Epidermal melanocyte (primary cell): ENCODE measurements around the gene PDGFD.

Experiments
- DNase-seq: peaks from one replicate; pipeline ENCODE4 v3.0.0; 2011; ENCODE audit warnings: low spot score; ENCODE audit not compliant: insufficient read length

The PDGFD gene

DNA sequence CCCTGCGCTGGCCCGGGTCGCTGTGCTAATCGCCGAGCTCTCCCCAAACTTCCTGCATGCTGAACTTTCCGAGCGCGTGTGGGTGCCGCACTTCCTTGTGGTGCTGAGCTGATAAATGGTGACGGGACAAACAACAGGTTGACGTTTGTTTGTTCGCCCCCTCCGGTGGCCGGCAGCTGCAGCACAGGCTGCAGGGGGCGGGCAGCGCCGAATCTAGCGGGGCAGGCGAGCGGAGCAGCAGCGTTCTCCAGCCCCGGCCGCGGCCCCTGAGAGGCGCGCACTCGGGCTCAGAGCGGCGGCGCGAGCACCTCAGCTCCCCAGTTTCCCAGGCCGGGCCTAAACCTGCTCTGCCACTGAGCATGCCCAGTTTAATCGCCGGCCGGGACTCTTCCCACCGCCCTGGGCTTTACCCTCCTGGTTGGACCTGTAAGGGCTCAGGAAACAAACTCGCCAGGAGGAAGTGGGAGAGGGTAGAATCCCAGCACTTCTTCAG lies at the start of gene PDGFD:
Gene PDGFD (minus strand): TSS at position 120 of the 493 bp plus-strand sequence.
- DNase-seq, result no peak

DNA sequence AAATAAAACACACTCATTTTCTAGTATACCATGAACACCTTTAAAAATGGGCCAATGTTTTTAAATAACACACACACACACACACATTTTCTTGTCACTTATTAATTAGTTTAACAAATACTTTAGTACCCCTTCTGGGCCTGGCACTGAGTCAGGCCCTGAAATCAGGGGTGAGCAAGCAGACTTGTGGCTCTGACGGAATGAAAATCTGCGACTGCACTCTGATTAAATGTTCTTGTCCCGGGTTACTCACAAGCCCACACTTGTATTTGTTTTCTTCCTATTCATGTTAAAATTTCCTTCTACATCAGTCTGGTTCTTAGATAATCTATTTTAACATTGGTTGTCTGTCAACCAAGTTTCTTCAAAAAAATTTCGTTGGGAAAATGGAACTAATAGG lies 43.0 kb upstream of the PDGFD start:
- DNase-seq, result no peak

DNA sequence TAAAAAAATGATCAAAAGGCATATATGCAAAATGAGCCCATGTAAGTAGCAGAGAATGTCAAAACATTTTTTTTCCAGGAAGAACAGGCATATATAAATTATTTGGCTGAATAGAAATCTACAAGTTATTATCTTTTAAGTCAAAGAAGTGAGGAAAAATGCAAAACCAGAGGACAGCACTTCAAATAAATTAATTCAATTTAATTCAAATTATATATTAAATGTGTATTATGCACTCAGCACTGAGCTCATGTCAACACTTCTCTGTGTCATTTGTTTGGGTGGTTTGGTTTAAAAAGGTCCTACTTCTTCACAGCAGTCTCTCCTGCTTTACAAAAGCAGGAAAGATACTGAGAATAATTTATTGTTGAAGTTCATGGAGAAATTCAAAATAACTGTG lies 41.9 kb upstream of the PDGFD start:
- DNase-seq, result no peak

DNA sequence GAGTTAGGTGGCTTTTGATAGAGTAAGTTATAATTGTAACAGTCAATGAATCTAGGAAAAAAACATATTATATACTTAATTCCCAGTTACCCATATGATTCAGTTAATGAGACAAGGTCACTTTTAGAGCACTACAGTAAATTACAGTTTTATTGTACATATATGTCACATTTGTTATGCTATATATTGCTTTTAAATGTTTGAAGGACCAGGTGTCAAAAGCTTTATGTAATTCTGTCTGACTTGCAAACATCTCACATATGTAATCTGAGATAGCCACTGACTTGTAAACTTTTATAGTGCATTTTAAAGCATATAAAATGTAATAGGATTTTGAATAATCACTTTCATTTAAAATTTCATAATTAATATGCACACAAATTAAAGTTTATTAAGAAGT lies 36.7 kb upstream of the PDGFD start:
- DNase-seq, result no peak

DNA sequence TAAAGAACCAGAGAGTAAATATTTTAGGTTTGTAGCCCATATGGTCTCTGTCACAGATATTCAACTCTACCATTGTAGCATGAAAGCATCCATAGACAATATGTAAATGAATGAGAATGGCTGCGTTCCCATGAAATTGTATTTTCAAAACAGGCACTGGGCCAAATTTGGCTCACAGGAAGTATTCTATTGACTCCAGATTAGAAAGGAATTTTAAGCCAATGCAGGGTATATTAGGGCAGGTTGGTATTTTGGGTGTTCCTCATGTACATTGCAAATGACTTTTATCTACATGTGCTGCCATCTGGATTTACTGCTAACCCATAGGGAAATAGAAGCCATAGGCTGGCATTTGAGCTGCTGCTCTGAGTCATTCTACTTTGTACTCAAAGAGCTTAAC lies 35.1 kb upstream of the PDGFD start:
- DNase-seq, result no peak

DNA sequence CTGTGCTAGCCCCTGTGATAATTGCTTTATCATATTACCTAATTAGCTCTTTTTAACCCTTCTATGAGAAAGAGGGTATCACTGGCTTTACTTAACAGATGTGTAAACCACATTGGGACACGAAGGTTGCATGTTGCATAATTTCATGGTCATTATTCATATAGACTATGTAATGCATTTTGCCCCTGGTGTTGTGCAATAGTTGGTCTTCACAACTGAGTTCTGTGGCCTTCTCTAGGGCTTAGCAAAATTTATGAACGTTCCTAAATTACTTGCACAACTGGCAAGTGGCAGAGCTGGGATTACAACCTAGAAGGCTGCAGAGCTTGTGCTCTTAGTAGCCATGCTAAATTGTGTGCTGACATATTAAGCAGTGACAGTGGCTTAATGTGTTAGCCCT lies 34.6 kb upstream of the PDGFD start:
- no peak for DNase-seq

DNA sequence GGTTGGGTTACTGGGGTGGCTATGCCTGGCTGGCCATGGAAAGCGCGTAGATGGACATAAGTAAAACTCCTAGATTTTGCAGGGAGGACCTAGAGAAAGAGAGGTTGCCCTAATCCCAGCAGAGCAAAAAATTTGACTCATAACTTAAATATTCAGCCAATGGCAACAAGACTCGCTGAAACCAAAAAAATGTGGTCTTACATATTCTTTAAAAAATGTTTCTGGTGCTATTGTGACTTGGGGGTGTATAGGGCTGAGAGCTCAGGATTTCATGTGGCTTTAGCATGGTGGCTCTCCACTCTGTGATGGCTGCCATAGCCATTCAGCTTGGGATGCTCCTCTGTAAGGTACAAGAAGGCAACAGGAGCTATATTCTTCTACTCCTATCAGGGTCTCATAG lies 27.2 kb upstream of the PDGFD start:
- DNase-seq, result no peak

DNA sequence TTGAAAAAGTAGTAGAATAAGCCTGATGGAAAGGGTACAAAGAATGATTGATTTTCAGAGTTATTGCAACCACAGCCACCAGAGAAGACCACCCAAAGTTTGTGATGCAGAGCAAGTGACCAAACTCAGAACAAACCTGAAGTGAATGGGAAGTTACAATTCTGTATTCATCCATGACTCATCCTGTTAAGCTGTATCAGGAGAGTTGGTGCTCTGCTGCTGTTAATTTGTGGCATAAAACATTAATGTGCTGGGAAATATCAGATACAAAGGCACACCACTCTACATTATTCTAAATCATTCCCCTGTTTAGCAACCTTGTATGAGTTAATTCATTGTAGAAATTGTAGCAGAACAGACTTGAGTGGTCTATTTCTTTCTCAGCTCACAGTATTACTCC lies 19.6 kb upstream of the PDGFD start:
- no peak for DNase-seq

DNA sequence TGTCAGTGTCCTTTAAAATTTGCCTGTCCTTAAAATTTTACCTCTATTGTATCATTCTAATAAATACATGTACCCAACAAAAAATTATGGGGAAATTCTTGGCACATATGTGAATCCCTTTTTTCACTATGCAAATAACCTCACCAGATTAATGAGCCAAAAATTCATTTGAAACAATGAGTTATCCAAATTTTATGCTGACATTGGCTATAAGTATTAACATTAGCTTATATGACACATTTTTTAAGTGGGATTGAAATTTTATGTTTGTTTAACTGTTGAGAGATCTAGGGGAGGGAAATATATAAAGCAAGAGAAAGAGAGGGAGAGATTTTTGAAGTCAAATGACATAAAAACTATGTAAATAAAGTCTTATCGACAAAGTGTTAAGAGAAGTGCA lies 11.8 kb upstream of the PDGFD start:
- no peak for DNase-seq

DNA sequence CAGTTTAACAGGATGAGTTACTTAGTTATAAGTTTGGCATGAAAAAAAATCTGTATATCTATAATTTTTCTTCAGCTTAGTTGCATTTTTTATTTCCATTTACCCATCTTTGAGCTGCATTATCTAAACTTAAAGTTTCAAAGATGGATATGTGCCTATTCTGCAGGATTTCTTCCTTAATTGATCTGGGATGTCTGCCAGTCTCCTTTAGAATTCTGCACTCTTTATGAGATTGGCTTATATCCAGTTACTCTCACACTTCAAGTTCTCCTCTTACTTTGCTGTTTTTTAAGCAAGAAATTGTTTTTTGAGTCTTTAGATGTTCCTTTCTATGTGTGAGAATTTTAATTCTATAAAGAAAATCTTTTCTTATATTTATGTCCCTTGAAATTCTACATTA lies 5.1 kb upstream of the PDGFD start:
- DNase-seq, result no peak

DNA sequence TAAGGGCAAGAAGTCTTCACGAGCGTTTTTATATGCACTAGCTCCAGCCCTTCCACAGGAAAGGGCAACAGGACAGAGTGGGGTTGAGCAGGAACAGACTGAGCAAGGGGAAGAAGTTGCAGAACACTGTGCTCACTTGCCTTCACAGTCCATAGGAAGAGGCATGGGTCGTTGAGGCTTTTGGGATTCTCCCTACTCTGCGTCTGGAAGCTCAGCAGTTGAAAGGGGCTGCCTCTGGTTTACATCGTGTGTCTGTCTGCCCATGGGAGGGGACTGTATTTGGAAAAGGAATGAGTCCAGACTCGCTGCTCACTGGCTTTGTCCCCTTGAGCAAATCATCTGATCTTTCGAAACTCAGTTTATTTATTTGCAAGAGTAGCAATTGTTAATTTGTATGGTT lies 1.1 kb upstream of the PDGFD start:
- DNase-seq, result no peak

DNA sequence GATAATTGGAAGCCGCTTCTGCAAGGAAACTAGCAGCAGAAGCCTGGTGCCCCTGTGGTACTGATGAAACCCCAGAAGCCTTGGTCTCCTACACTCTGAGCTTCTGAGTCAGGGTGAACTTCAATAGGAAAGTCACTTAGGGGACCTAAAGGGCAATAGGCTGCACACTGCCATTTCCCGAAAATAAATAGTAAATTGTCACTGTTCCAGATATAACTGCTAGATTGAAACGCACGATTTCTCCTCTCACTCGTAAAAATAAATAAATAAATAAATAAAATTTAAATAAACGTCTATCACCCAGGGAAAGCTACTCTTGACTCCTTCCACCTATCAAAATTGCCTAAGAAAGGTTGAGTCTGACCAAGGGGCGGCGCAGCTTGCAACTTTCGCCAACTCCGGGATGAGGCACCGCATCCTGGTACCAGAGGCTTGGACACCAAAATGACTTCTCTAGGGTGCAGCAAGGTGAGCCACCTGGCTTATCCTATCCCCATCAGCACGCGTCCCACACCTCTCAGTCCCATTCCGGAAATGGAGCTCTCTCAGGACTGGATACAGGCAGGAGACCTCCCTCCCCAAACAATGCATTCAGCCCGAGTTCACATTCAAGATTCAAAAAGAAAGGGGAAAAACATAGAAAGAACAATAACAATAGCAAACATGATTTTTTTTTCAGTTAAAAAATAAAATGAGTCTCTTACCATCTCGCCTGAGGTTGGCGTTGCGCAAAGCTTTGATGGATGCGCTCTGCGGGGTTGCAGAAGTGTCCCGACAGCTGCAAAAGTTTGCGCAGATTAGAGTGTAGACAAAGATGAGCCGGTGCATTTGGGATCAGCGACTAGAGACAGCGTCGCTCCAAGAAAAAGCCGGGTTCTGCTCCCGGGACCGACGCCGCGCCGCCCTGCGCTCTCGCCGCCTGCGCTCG lies 583 bp downstream of the PDGFD start:
- no peak for DNase-seq

DNA sequence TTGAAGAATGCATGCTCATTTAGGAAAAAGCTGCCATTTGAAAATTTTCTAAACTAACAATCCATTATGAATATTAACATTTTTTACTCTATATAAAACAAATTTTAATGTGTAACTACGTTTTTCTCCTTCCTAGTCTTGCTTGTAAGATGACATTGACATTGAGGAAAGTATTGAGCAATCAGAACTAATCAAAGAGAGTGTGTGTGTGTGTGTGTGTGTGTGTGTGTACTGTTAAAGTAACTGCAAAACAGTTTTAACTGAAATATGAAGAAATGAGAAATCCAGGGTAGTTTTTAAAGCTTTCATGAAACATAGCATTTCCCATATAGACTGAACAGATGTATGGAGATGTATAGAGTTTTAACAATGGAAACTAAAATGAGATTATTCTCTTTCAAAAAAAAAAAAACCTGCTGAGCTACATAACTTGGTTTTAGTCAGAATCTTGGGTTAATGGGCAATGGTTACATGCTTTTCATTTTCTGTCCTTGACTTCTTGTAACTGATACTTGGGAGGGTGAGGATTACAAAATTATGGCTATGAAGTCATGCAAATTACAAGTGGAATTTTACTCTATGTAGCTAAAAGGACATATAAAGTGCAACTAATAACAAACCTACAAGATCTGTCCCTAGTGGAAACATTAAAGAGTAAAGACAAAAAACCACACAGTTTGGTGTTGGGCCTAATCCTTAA lies 2.0 kb downstream of the PDGFD start:
- no peak for DNase-seq

DNA sequence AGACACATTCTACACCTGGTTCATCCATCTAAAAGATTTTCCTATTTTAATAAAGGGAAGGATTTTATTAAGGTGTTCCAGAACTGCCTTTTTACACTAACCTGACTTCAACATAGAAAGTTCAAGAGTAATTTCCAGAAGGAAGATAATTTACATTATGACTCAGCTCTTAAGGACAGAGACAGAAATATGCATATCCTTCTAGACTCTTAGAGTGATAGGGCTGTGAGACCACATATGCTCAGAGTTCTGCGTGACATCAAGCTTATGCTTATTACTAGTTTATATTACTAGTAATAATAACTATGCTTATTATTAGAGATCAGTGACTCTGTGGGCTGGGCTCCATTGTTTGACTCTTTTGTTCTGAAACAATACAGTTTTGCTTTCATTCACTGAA lies 4.6 kb downstream of the PDGFD start:
- DNase-seq, result no peak

DNA sequence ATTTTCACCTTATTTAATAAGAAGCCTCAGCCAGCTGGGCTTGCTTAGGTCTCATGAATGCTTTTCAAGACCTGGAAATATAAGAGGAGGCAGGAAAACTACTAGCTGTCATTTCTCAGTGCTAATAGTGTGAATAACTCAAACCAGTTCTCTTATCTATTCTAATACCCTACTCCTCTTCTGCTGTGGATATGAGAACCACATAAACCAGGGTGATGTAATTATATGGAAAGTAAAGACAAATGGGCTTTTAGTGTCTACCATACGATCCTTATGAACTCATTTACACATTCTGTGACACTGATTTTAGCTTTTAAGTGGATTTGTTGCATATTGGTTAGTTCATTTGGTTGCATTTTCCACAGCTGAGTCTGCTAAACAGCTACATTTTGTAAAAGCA lies 8.6 kb downstream of the PDGFD start:
- DNase-seq, result no peak

DNA sequence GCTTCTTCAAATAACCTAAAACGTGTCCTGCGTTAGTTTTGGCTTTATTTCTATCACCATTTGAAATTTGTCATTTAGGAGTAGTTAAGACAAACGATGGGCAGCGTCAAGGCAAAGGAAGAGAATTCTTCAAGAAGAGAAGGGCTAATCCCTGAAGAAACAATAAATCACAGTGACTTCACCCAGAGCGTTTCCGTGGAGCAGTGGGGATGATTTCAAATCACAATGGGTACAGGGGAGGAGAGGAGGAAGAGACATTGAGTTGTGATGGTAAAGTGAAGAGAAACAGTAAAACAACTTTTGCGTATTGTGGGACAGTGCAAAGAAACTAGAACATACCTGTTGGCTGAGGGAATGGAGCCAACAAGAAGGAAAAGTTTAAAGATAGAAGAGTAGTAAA lies 9.7 kb downstream of the PDGFD start:
- no peak for DNase-seq

DNA sequence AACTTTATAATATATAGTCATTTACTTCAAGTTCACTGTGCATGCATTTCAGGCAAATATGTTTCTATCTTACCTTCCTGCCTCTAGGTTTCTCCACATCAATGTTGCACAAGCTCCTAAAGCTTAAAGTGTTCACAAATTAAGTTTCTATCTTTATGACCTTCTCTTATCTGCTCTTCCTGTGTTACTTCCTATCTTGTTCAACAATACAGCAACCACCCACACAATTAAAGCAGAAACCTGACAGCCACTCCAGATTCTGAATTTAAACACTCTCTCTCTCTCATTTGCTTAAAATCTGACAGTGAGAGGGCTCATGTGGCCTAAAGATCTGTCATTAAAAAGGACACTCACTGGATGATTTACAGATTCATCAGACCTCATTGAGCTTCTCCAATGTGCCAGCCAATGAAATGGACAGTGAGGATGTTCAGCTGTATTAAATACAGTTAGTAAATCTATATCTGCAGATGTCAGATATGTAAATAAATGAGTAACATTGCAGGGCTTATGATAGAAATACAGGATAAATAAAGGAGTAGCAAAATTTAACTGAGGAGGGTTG lies 10.9 kb downstream of the PDGFD start:
- no peak for DNase-seq

DNA sequence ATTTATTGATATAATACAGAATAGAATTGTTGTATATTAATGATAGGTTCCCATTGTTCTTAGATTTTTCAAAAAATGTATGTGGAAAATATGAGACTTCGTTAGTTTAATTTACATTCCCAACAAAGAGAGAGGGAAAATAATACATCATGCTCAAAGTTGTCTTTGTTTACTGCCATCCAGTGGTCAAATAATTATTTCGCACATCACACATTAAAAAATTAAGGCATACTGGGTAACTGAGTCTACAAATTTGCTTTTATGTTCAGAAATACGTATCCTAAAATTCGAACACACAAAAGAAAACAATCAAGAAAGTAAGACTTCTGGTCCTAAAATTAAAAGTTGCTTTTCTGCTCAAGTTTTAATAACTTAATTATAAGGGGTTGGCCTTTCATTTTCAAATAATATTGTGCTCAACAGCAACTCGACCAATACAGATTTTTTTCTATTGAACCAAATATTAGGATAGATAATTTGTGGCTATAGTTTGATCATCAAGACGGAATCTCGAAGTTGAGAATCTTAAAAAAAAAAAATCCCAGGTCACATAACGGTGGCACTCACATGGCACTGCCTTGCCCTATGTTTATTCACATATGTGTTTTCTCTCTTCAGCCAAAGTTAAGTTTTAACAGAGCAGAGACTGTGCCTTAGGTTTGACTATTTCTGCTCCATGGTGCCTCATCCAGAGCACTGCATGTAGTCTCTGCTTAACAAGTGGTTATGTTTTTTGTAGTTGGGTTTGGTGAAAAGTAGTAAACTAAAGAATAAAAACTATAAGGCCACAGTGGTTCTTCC lies 12.3 kb downstream of the PDGFD start:
- DNase-seq, result no peak

DNA sequence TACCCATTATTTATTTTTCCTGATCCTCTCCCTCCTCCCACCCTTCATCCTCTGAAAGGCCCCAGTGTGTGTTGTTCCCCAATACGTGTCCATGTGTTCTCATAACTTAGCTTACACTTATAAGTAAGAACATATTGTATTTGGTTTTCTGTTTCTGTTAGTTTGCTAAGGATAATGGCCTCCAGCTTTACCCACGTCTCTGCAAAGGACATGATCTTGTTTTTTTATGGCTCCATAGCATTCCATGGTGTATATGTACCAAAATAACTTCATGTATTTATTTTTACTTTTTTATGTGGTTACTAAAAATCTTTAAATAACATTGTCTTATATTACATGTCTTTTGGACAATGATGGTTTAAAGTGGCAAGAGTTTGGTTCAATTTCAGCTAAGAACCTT lies 15.2 kb downstream of the PDGFD start:
- no peak for DNase-seq

DNA sequence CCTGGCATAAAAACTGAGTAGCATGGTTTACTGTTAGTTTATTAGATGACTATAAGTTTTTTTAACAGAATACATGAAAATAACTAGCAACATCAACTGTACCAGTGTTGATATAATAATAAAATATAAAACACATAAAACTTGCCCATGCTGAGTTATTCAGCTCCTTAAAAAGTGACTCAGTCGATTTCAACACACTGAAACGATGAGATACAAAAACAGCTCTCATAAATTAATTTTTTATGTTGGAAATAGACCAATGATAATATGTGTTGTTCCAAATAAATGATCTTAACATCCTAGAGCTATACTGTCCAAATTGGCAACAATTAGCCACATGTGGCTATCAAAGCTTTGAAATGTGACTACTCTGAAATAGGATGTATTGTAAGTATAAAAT lies 15.9 kb downstream of the PDGFD start:
- no peak for DNase-seq

DNA sequence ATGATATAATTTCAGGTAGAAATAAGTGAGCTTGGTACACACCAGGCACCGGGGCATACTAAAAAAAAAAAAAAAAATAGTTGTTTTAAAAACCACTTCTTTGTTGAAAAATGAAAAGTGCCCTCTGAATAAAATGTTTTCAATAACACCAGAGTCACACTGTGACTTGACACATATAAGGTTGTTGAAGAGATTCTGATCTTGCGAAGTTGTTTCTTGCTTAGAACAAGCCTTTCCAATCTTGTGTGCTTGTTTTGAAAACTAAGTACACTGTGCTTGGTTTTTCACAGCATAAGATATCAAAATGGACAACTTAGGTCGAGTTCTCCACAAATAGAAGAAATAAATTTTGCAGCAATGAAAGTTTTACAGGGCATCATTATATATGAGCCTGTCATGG lies 17.0 kb downstream of the PDGFD start:
- no peak for DNase-seq

DNA sequence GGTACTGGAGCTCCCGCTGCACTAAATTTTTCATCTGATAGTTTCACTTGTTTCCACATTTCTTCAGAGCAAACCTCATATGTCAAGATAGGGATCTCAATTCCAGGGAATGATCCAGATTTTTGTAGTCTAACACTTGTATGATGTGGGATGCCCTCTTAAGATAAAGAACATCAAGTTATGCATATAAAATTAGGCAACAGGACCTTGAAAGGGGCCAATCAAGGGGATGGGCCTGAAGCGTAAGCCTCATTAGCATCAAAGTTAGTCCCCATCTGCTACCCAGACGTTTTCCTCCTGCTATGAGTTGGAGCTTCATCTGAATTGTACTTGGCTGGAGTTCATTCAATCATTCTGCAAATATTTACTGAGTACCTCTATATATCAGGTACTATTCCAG lies 17.5 kb downstream of the PDGFD start:
- DNase-seq, result no peak
